ENCODE data around the gene PSMD1. TPM values are rescaled to one million over a fixed set of nuclear protein-coding genes. Genes with fewer than 3 reads are reported as not detected.

PSMD1 gene
- total and polyA plus RNA-seq, 11 donors = 33.2 to 124 (median 86.1) TPM

GRCh38 chr2:231127936-231128335 lies 71.3 kb downstream of the PSMD1 start:
- no peak overlapping the region for H3K27ac ChIP-seq
- intact Hi-C loops (cut with DNase I) = no loop called here
- peaks cover 2 to 37% (median 25%) of the 10 kb centered on the region in 12 donors for H3K4me1 ChIP-seq
- H3K27me3 ChIP-seq = no peaks in the 10 kb centered on the region
- H3K9me3 ChIP-seq = no peaks in the 10 kb centered on the region
- 90 to 97% (median 94%) methylated on average over 1 of the region's 1 CpG for WGBS, 4 donors
- TF ChIP-seq POLR2A (IDR thresholded peaks at IDR 0.05) = no peak
- TF ChIP-seq, protein P1, sequence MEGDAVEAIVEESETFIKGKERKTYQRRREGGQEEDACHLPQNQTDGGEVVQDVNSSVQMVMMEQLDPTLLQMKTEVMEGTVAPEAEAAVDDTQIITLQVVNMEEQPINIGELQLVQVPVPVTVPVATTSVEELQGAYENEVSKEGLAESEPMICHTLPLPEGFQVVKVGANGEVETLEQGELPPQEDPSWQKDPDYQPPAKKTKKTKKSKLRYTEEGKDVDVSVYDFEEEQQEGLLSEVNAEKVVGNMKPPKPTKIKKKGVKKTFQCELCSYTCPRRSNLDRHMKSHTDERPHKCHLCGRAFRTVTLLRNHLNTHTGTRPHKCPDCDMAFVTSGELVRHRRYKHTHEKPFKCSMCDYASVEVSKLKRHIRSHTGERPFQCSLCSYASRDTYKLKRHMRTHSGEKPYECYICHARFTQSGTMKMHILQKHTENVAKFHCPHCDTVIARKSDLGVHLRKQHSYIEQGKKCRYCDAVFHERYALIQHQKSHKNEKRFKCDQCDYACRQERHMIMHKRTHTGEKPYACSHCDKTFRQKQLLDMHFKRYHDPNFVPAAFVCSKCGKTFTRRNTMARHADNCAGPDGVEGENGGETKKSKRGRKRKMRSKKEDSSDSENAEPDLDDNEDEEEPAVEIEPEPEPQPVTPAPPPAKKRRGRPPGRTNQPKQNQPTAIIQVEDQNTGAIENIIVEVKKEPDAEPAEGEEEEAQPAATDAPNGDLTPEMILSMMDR (IDR thresholded peaks at IDR 0.05) = no peak
- no peak overlapping the region for H3K4me3 ChIP-seq
- DNase-seq = no peak
- no peak for ATAC-seq
- no peaks in the 10 kb centered on the region for H3K36me3 ChIP-seq

- no peak overlapping the region for H3K4me3 ChIP-seq
- H3K9me3 ChIP-seq = no peaks in the 10 kb centered on the region
- H3K4me1 ChIP-seq = peaks cover 2 to 33% (median 22%) of the 10 kb centered on the region in 12 donors
- no peaks in the 10 kb centered on the region for H3K36me3 ChIP-seq
- ATAC-seq (no peak), DNase-seq (no peak)
- no peaks in the 10 kb centered on the region for H3K27me3 ChIP-seq
- intact Hi-C loops (cut with DNase I) = no loop called here
- H3K27ac ChIP-seq = no peak overlapping the region
- TF ChIP-seq, protein P1 (IDR thresholded peaks at IDR 0.05) = no peak
- TF ChIP-seq POLR2A (IDR thresholded peaks at IDR 0.05) = no peak
These were observed 71.9 kb downstream of the PSMD1 start for GRCh38 chr2:231128541-231128940.

DNA sequence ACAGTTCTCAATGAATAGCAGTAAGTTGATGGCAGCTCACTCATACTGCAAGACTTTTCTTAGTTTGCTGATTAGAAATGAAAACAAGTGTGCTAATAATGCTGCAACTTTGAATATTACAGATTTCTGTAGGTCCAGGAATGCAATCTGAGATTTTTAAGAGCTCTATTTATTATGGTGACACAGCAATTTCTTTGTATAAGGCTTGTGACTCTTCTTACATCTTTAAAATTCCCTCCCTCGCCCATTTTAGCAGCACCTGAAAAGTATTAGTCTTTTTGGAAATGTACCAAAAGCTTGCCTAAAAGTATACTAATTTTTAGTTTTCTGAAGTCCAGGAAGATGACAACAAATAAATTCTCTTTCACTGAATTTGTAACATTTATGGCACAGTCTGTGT lies 72.5 kb downstream of the PSMD1 start:
- ATAC-seq (no peak), DNase-seq (no peak)
- WGBS, 4 donors = 91 to 98% (median 95%) methylated on average over 1 of the region's 1 CpG
- peaks cover 0 to 30% (median 16%) of the 10 kb centered on the region in 12 donors for H3K4me1 ChIP-seq
- TF ChIP-seq POLR2A (IDR thresholded peaks at IDR 0.05) = no peak
- TF ChIP-seq, protein P1 (IDR thresholded peaks at IDR 0.05) = no peak
- intact Hi-C loops (cut with DNase I) = no loop called here
- no peaks in the 10 kb centered on the region for H3K27me3 ChIP-seq
- H3K4me3 ChIP-seq = no peak overlapping the region
- no peaks in the 10 kb centered on the region for H3K9me3 ChIP-seq
- H3K36me3 ChIP-seq = no peaks in the 10 kb centered on the region
- H3K27ac ChIP-seq = no peak overlapping the region

DNA sequence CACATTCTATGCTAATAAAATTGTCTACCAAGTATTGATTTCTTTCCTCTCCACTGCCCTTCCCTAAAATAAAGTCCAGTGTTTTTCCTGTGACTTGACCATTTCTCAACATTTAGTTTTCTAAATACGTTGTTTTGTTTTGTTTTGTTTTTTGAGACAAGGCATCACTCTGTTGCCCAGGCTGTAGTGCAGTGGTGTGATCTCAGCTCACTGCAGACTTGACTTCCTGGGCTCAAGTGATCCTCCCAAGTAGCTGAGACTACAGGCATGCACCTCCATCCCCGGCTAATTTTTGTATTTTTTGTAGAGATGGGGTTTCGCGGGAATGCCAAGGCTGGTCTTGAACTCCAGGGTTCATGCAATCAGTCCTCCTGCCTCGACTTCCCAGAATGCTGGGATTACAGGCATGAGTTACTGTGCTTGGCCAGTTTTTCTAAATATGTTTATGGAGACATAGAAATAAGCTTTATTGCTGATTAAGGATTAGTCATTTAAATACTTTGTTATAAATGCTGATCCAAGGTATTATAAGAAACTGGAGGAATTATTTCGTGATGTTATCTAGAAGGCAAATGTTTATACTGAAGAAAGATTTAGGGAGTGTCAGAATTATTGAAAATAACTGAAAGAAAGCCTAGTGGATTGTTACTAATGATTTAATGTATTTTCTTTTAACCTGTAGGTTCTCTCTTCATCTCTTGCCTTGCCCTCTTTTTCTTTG lies 73.8 kb downstream of the PSMD1 start:
- WGBS, 4 donors = 92 to 96% (median 94%) methylated on average over 6 of the region's 6 CpGs
- Histone ChIP-seq H3K4me1 (peaks cover 0 to 34% (median 9%) of the 10 kb centered on the region in 12 donors), H3K4me3 (no peak overlapping the region), H3K27ac (no peak overlapping the region), H3K9me3 (no peaks in the 10 kb centered on the region), H3K27me3 (no peaks in the 10 kb centered on the region), H3K36me3 (no peaks in the 10 kb centered on the region)
- intact Hi-C loops (cut with DNase I) = no loop called here
- TF ChIP-seq, protein P1 (IDR thresholded peaks at IDR 0.05) = no peak
- TF ChIP-seq POLR2A (IDR thresholded peaks at IDR 0.05) = no peak
- no peak for DNase-seq
- no peak for ATAC-seq
